Hepatocyte (in vitro differentiated cells): Measurements from ENCODE around the gene GYPC. TPM values are rescaled to one million over a fixed set of nuclear protein-coding genes. Genes with fewer than 3 reads are reported as not detected.
"Not testable (repeated sequence)": the region's sequence is repeated elsewhere in the genome, so short reads cannot be mapped to it uniquely, and the experiment has no call there.

Experiments used
- DNase-seq: peaks from one replicate; pipeline ENCODE4 v3.0.0-alpha.2; 2016; ENCODE audit warnings: low spot score
- H2AFZ ChIP-seq: fragments of 200-600 bp; sonication (generic); 2 replicates; pipeline ENCODE4 v1.6.0; 2016; ENCODE audit warnings: antibody characterized with exemption, mild to moderate bottlenecking
- H3K27ac ChIP-seq: fragments of 200-600 bp; sonication (generic); 2 replicates; pipeline ENCODE4 v1.5.1; 2016; ENCODE audit warnings: mild to moderate bottlenecking
- H3K27me3 ChIP-seq: fragments of 200-600 bp; sonication (generic); 2 replicates; pipeline ENCODE4 v1.6.1; 2016
- H3K36me3 ChIP-seq: fragments of 200-600 bp; sonication (generic); replicated peaks from 2 replicates; pipeline ENCODE4 v1.5.1; 2016; ENCODE audit warnings: low read depth; ENCODE audit not compliant: insufficient read depth
- H3K4me1 ChIP-seq: fragments of 200-600 bp; sonication (generic); 2 replicates; pipeline ENCODE4 v1.5.1; 2016; ENCODE audit warnings: mild to moderate bottlenecking, moderate library complexity; ENCODE audit not compliant: insufficient read depth
- H3K4me2 ChIP-seq: fragments of 200-600 bp; sonication (generic); 2 replicates; pipeline ENCODE4 v1.6.0; 2016
- H3K4me3 ChIP-seq: fragments of 200-600 bp; sonication (generic); 2 replicates; pipeline ENCODE4 v1.5.1; 2016; ENCODE audit warnings: mild to moderate bottlenecking
- H3K79me2 ChIP-seq: fragments of 200-600 bp; sonication (generic); 2 replicates; pipeline ENCODE4 v1.6.0; 2017; ENCODE audit warnings: mild to moderate bottlenecking
- H3K9me2 ChIP-seq: fragments of 200-600 bp; sonication (generic); replicated peaks from 2 replicates; pipeline ENCODE4 v1.6.0; 2017; ENCODE audit warnings: mild to moderate bottlenecking; ENCODE audit not compliant: insufficient read depth
- H3K9me3 ChIP-seq: fragments of 200-600 bp; sonication (generic); 2 replicates; pipeline ENCODE4 v1.5.1; 2016; ENCODE audit warnings: low read depth, mild to moderate bottlenecking
- H4K20me1 ChIP-seq: fragments of 200-600 bp; sonication (generic); 2 replicates; pipeline ENCODE4 v1.6.0; 2016; ENCODE audit warnings: mild to moderate bottlenecking; ENCODE audit not compliant: insufficient read depth, poor library complexity, severe bottlenecking
- EZH2 ChIP-seq: fragments of 200-600 bp; sonication (generic); IDR thresholded peaks from 2 replicates; pipeline ENCODE4 v1.6.1; 2016; ENCODE audit warnings: antibody characterized with exemption, mild to moderate bottlenecking, borderline replicate concordance
- EZH2phosphoT487 ChIP-seq: fragments of 200-600 bp; sonication (generic); IDR thresholded peaks from one replicate; pipeline ENCODE4 v1.6.1; 2018; ENCODE audit warnings: antibody characterized with exemption, mild to moderate bottlenecking, low read depth, moderate library complexity; ENCODE audit not compliant: unreplicated experiment, severe bottlenecking
- WGBS: methylation state at CpG from one replicate; pipeline ENCODE4 v1.1.6; 2016; ENCODE audit warnings: low lambda C conversion rate; ENCODE audit errors: missing lambda C conversion rate; 5-methylcytosine and 5-hydroxymethylcytosine counted together
- polyA plus RNA-seq: library from polyadenylated mRNA; unstranded; fragments of >200 nt; fragmentation: Nextera tagmentation; extraction: Ambion mirVana; gene quantifications from 2 replicates; pipeline ENCODE4 v1.2.1, GENCODE V29; 2016
- total RNA-seq: library from RNA; depleted of rRNA; stranded (reverse); fragments of >200 nt; gene quantifications from 2 replicates; pipeline ENCODE4 v1.2.3, GENCODE V29; 2014
- TF ChIP-seq, protein P1 (sequence below): fragments of 200-600 bp; sonication (generic); IDR thresholded peaks from 2 replicates; pipeline ENCODE4 v1.5.1; 2016; ENCODE audit warnings: antibody characterized with exemption, mild to moderate bottlenecking; ENCODE audit not compliant: poor library complexity

The GYPC gene
- total and polyA plus RNA-seq, 2 experiments from 2014 or later: 35.0 to 87.7 TPM

DNA sequence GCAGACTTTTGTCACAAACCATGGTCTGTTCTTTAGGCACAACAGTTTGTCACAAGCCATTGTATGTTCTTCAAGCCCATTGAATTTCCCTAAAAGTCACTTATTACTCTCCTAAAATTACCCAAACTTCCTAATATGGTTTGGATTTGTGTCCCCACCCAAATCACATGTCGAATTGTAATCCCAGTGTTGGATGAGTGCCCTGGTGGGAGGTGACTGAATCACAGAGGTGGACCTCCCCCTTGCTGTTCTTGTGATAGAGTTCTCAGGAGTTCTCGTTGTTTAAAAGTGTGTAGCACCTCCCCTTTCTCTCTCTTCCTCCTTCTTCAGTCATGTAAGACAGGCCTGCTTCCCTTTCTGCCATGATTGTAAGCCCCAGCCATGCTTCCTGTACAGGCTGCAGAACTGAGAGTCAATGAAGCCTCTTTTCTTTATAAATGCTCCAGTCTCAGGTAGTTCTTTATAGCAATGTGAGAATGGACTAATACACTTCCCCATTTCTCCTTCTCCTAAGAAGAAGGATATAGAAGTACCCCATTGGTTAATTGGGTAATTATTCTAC is 11.2 kb upstream of the GYPC start:
- Histone ChIP-seq H2AFZ (no peak overlapping the region), H3K4me1 (no peaks in the 10 kb centered on the region), H3K4me2 (no peak overlapping the region), H3K36me3 (no peaks in the 10 kb centered on the region), H3K79me2 (no peaks in the 10 kb centered on the region), H3K9me3 (no peaks in the 10 kb centered on the region), H3K27me3 (no peaks in the 10 kb centered on the region), H3K4me3 (no peak overlapping the region), H3K9me2 (no peaks in the 10 kb centered on the region), H3K27ac (no peak overlapping the region), H4K20me1 (no peaks in the 10 kb centered on the region)
- no peak for DNase-seq
- TF ChIP-seq EZH2: no peak
- no peak for TF ChIP-seq EZH2phosphoT487
- TF ChIP-seq, protein P1, sequence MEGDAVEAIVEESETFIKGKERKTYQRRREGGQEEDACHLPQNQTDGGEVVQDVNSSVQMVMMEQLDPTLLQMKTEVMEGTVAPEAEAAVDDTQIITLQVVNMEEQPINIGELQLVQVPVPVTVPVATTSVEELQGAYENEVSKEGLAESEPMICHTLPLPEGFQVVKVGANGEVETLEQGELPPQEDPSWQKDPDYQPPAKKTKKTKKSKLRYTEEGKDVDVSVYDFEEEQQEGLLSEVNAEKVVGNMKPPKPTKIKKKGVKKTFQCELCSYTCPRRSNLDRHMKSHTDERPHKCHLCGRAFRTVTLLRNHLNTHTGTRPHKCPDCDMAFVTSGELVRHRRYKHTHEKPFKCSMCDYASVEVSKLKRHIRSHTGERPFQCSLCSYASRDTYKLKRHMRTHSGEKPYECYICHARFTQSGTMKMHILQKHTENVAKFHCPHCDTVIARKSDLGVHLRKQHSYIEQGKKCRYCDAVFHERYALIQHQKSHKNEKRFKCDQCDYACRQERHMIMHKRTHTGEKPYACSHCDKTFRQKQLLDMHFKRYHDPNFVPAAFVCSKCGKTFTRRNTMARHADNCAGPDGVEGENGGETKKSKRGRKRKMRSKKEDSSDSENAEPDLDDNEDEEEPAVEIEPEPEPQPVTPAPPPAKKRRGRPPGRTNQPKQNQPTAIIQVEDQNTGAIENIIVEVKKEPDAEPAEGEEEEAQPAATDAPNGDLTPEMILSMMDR: no peak
- 56% methylated on average over 2 of the region's 2 CpGs for WGBS

GRCh38 chr2:126645211-126645618 is 10.7 kb upstream of the GYPC start:
- Histone ChIP-seq H2AFZ (no peak overlapping the region), H3K36me3 (no peaks in the 10 kb centered on the region), H3K9me3 (no peaks in the 10 kb centered on the region), H3K27me3 (no peaks in the 10 kb centered on the region), H3K79me2 (no peaks in the 10 kb centered on the region), H3K4me2 (no peak overlapping the region), H4K20me1 (no peaks in the 10 kb centered on the region), H3K4me1 (no peaks in the 10 kb centered on the region), H3K4me3 (no peak overlapping the region), H3K27ac (no peak overlapping the region), H3K9me2 (no peaks in the 10 kb centered on the region)
- TF ChIP-seq EZH2phosphoT487: no peak
- TF ChIP-seq, protein P1: no peak
- no peak for TF ChIP-seq EZH2
- DNase-seq: no peak
- 89% methylated on average over 1 of the region's 1 CpG for WGBS

GRCh38 chr2:126646026-126646425 is 9.9 kb upstream of the GYPC start:
- no peak overlapping the region for H3K27ac ChIP-seq
- H3K4me2 ChIP-seq: no peak overlapping the region
- TF ChIP-seq, protein P1: no peak
- TF ChIP-seq EZH2 (no peak), EZH2phosphoT487 (no peak)
- H4K20me1 ChIP-seq: no peaks in the 10 kb centered on the region
- no peaks in the 10 kb centered on the region for H3K4me1 ChIP-seq
- H3K27me3 ChIP-seq: no peaks in the 10 kb centered on the region
- H3K4me3 ChIP-seq: no peak overlapping the region
- DNase-seq: no peak
- H3K79me2 ChIP-seq: no peaks in the 10 kb centered on the region
- 82% methylated on average over 3 of the region's 3 CpGs for WGBS
- H2AFZ ChIP-seq: no peak overlapping the region
- H3K9me3 ChIP-seq: no peaks in the 10 kb centered on the region
- H3K9me2 ChIP-seq: no peaks in the 10 kb centered on the region
- no peaks in the 10 kb centered on the region for H3K36me3 ChIP-seq

DNA sequence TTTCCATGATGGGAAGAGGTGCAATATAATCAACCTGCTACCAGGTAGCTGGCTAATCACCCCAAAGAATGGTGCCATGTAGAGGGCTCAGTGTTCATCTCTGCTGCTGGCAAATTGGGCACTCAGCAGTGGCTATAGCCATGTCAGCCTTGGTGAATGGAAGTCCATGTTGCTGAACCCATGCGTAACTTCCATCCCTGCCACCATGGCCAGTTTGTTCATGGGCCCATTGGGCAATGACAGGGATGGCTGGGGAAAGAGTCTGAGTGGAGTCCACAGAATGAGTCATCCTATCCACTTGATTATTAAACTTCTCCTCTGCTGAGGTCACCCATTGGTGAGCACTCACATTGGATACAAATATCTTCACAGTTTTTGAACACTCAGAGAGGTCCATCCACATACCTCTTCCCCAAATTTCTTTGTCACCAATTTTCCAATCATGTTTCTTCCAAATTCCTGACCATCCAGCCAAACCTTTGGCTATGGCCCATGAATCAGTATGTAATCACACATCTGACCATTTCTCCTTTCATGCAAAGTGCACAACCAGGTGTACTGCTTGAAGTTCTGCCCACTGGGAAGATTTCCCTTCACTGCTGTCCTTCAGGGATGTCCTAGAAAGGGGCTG is 8.1 kb upstream of the GYPC start:
- H3K79me2 ChIP-seq, H3K27me3 ChIP-seq, H3K4me3 ChIP-seq, H3K36me3 ChIP-seq, H2AFZ ChIP-seq, H3K9me2 ChIP-seq, DNase-seq, H3K27ac ChIP-seq, H3K4me1 ChIP-seq, H3K9me3 ChIP-seq, H3K4me2 ChIP-seq, H4K20me1 ChIP-seq: not testable (repeated sequence)
- WGBS: 100% methylated on average over 1 of the region's 1 CpG

DNA sequence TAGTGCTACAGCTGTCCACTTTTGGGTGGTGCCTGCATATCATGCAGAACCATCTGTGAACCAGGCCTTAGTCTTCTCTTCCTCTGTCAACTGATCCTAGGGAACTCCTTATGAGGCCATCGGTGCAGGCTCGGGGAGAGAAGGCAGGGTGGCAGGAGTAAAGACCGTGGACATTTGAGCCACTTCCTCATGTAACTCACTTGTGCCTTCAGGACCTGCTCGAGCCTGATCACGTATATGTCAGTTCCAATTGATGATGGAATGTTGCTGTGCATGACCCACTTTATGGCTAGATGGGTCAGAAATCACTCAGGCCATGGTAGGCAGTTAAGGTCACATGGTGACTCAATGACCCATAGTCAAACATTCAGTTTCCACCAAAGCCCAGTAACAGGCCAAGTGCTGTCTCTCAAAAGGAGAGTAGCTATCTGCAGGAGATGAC is 7.6 kb upstream of the GYPC start:
- H3K4me3 ChIP-seq, H3K79me2 ChIP-seq, H2AFZ ChIP-seq, H3K4me2 ChIP-seq, H3K9me3 ChIP-seq, H3K27me3 ChIP-seq, H3K4me1 ChIP-seq, H4K20me1 ChIP-seq, DNase-seq, H3K36me3 ChIP-seq, H3K9me2 ChIP-seq, H3K27ac ChIP-seq: not testable (repeated sequence)
- 69% methylated on average over 5 of the region's 5 CpGs for WGBS
